Measurements from ENCODE around the gene ALK.

The ALK gene

DNA sequence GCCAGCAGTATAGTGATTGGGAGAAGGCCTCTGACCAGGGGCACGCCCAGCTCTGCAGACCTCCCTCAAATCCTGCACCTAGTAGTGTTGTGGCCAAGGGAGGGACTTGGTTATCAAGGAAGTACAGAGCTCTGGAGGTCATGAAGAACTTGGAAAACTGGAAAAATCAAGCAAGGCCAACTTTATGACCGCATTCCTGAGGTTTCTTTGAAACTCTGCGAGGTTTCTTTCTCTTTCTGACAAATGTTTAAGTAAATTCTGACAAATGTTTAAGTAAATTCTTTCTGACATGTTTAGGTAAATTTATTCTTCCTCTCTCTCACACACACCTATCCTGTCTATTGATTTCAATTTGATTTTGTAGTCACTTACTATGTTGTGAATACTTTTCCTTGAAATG is 775.2 kb downstream of the ALK start:
- no peak for TF ChIP-seq RAD21 (IDR thresholded peaks at IDR 0.05; ENCODE audit: low read depth)

DNA sequence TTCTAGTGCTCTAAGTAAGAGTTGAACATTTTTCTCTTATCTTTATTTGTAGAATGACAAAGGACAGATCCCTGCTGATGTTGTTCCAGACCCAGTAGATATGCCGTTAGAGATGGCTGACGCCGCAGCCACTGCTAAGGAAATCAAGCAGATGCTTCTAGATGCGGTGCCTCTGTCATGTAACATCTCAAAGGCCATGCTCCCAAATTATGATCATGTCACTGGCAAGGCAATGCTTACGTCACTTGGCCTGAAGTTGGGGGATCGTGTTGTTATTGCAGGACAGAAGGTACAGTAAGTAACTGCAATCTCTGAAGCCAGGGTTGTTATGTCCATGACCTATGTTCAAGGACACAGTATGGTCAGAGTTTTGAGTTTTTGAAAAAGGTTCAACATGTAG is 777.7 kb downstream of the ALK start:
- TF ChIP-seq, protein P1, sequence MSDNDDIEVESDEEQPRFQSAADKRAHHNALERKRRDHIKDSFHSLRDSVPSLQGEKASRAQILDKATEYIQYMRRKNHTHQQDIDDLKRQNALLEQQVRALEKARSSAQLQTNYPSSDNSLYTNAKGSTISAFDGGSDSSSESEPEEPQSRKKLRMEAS (IDR thresholded peaks at IDR 0.05): no peak
- TF ChIP-seq TCF12 (IDR thresholded peaks at IDR 0.05; ENCODE audit: low read depth): no peak
- TF ChIP-seq ZBTB7A (IDR thresholded peaks at IDR 0.05; ENCODE audit: low read depth): no peak
- no peak for TF ChIP-seq CREB1 (IDR thresholded peaks at IDR 0.05; ENCODE audit: low read depth)
- no peak for TF ChIP-seq EGR1 (IDR thresholded peaks at IDR 0.05)
- no peak for TF ChIP-seq YY1 (IDR thresholded peaks at IDR 0.05; ENCODE audit: low read depth)
- TF ChIP-seq, protein P2, sequence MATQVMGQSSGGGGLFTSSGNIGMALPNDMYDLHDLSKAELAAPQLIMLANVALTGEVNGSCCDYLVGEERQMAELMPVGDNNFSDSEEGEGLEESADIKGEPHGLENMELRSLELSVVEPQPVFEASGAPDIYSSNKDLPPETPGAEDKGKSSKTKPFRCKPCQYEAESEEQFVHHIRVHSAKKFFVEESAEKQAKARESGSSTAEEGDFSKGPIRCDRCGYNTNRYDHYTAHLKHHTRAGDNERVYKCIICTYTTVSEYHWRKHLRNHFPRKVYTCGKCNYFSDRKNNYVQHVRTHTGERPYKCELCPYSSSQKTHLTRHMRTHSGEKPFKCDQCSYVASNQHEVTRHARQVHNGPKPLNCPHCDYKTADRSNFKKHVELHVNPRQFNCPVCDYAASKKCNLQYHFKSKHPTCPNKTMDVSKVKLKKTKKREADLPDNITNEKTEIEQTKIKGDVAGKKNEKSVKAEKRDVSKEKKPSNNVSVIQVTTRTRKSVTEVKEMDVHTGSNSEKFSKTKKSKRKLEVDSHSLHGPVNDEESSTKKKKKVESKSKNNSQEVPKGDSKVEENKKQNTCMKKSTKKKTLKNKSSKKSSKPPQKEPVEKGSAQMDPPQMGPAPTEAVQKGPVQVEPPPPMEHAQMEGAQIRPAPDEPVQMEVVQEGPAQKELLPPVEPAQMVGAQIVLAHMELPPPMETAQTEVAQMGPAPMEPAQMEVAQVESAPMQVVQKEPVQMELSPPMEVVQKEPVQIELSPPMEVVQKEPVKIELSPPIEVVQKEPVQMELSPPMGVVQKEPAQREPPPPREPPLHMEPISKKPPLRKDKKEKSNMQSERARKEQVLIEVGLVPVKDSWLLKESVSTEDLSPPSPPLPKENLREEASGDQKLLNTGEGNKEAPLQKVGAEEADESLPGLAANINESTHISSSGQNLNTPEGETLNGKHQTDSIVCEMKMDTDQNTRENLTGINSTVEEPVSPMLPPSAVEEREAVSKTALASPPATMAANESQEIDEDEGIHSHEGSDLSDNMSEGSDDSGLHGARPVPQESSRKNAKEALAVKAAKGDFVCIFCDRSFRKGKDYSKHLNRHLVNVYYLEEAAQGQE (IDR thresholded peaks at IDR 0.05; ENCODE audit: low read depth): no peak
- TF ChIP-seq CEBPB (IDR thresholded peaks at IDR 0.05): no peak
- TF ChIP-seq EP300 (IDR thresholded peaks at IDR 0.05; ENCODE audit: borderline replicate concordance): no peak
- TF ChIP-seq FOXM1 (IDR thresholded peaks at IDR 0.05; ENCODE audit: borderline replicate concordance, low read depth): no peak

All from Ishikawa (cell line).